SK-N-SH (cell line): ENCODE data around the gene ZBTB46. TPM values are rescaled to one million over a fixed set of nuclear protein-coding genes. Genes with fewer than 3 reads are reported as not detected.

Experiments used
- CTCF ChIA-PET: fragments of 300-600, 350-600 bp; formaldehyde crosslinking; extraction: SDS; loops from one replicate; lab custom pipeline; 2021; lab: Yijun Ruan, JAX
- POLR2A ChIA-PET: fragments of 350-600 bp; sonication (Branson Sonifier 250); formaldehyde crosslinking; extraction: SDS; loops from one replicate; lab custom pipeline; 2020; ENCODE audit warnings: antibody characterized with exemption, inconsistent platforms; lab: Yijun Ruan, JAX
- DNase-seq: peaks from one replicate; pipeline ENCODE4 v3.0.0; 2012
- H2AFZ ChIP-seq: fragments of 200-600 bp; sonication (generic); 2 replicates; pipeline ENCODE4 v1.8.1; 2016; ENCODE audit warnings: antibody characterized with exemption, mild to moderate bottlenecking, low read depth
- H3F3A ChIP-seq: fragments of 200-600 bp; sonication (generic); replicated peaks from 2 replicates; pipeline ENCODE3; 2016; ENCODE audit warnings: antibody characterized with exemption, mild to moderate bottlenecking; ENCODE audit not compliant: insufficient read depth
- H3K27ac ChIP-seq, 2 experiments: fragments of 200-500 bp in 1 of 2; fragments of 200-600 bp in 1 of 2; sonication (Bioruptor generic) in 1 of 2; sonication (generic), shearing (Covaris generic) in 1 of 2; 2 replicates each; pipeline versions ENCODE4 v1.5.1 to v1.6.1; 2014 to 2016; ENCODE audit warnings: low read depth in 2 of 2, inconsistent platforms in 1 of 2, low read length in 1 of 2, mild to moderate bottlenecking in 1 of 2, mixed read lengths in 1 of 2
- H3K27me3 ChIP-seq: fragments of 200-600 bp; sonication (generic), shearing (Covaris generic); 2 replicates; pipeline ENCODE4 v1.6.1; 2016; ENCODE audit warnings: mixed run types; ENCODE audit not compliant: insufficient read depth
- H3K36me3 ChIP-seq, 2 experiments: fragments of 200-500 bp in 1 of 2; fragments of 200-600 bp in 1 of 2; sonication (Bioruptor generic) in 1 of 2; sonication (generic) in 1 of 2; replicated peaks in 1 of 2; 2 replicates each; pipeline versions ENCODE3 to v1.5.1; 2014 to 2016; ENCODE audit warnings: low read length in 1 of 2, mild to moderate bottlenecking in 1 of 2; ENCODE audit not compliant: insufficient read depth in 2 of 2, control insufficient read depth in 1 of 2
- H3K4me1 ChIP-seq, 2 experiments: fragments of 200-500 bp in 1 of 2; fragments of 200-600 bp in 1 of 2; sonication (Bioruptor generic) in 1 of 2; sonication (generic), shearing (Covaris generic) in 1 of 2; 2 replicates each; pipeline versions ENCODE4 v1.5.1 to v1.6.1; 2014 to 2016; ENCODE audit warnings: low read depth in 1 of 2, low read length in 1 of 2, mixed run types in 1 of 2; ENCODE audit not compliant: insufficient read depth in 2 of 2, control insufficient read depth in 1 of 2
- H3K4me2 ChIP-seq: fragments of 200-600 bp; sonication (generic), shearing (Covaris generic); 2 replicates; pipeline ENCODE4 v1.6.1; 2017; ENCODE audit warnings: mixed run types
- H3K4me3 ChIP-seq, 2 experiments: fragments of 200-500 bp in 1 of 2; fragments of 200-600 bp in 1 of 2; sonication (Bioruptor generic) in 1 of 2; sonication (generic), shearing (Covaris generic) in 1 of 2; 2 replicates each; pipeline versions ENCODE4 v1.5.1 to v1.8.1; 2014 to 2016; ENCODE audit warnings: low read depth in 2 of 2, inconsistent platforms in 1 of 2, low read length in 1 of 2, mild to moderate bottlenecking in 1 of 2, mixed read lengths in 1 of 2, moderate library complexity in 1 of 2
- H3K79me2 ChIP-seq: fragments of 200-600 bp; sonication (generic); 2 replicates; pipeline ENCODE4 v1.8.1; 2017; ENCODE audit warnings: mild to moderate bottlenecking; ENCODE audit not compliant: insufficient read depth
- H3K9ac ChIP-seq: fragments of 200-600 bp; sonication (generic); 2 replicates; pipeline ENCODE4 v1.6.1; 2017; ENCODE audit warnings: mixed run types
- H3K9me2 ChIP-seq: fragments of 200-600 bp; sonication (generic); 2 replicates; pipeline ENCODE4 v1.6.1; 2017; ENCODE audit warnings: mixed run types
- H3K9me3 ChIP-seq: fragments of 200-600 bp; sonication (generic); 2 replicates; pipeline ENCODE4 v1.6.1; 2017; ENCODE audit warnings: mixed run types, mild to moderate bottlenecking, moderate library complexity
- H4K20me1 ChIP-seq: fragments of 200-600 bp; sonication (generic); 2 replicates; pipeline ENCODE4 v1.6.1; 2017; ENCODE audit warnings: mild to moderate bottlenecking, mixed run types; ENCODE audit not compliant: insufficient read depth
- CHD2 ChIP-seq: fragments of 150-350 bp; IDR thresholded peaks from 2 replicates; pipeline ENCODE4 v1.6.1; 2018; ENCODE audit warnings: low read length; ENCODE audit not compliant: partially characterized antibody
- ELF1 ChIP-seq: IDR thresholded peaks from 2 replicates; pipeline ENCODE4 v1.4.0; 2012
- EP300 ChIP-seq, 2 experiments: IDR thresholded peaks; 2 replicates each; pipeline versions ENCODE4 v1.4.0 to v1.6.1; 2012; ENCODE audit warnings: borderline replicate concordance in 1 of 2, low read depth in 1 of 2, low read length in 1 of 2
- FOXM1 ChIP-seq: IDR thresholded peaks from 2 replicates; pipeline ENCODE4 v1.4.0; 2012; ENCODE audit warnings: low read depth, mild to moderate bottlenecking
- GATA2 ChIP-seq: sonication (generic); formaldehyde crosslinking; IDR thresholded peaks from 2 replicates; pipeline ENCODE4 v1.5.0; 2020; ENCODE audit warnings: mild to moderate bottlenecking, missing genetic modification reagents
- IRF3 ChIP-seq: fragments of 150-350 bp; IDR thresholded peaks from 2 replicates; pipeline ENCODE4 v1.6.1; 2016; ENCODE audit warnings: mild to moderate bottlenecking, low read depth, low read length
- JUND ChIP-seq: IDR thresholded peaks from 2 replicates; pipeline ENCODE4 v1.4.0; 2012
- MXI1 ChIP-seq: IDR thresholded peaks from 2 replicates; pipeline ENCODE4 v1.6.1; 2012; ENCODE audit warnings: mild to moderate bottlenecking, low read depth, low read length, improper control_type of control experiment
- NRF1 ChIP-seq: IDR thresholded peaks from 2 replicates; pipeline ENCODE4 v1.6.1; 2012; ENCODE audit warnings: low read depth, mild to moderate bottlenecking, low read length
- REST ChIP-seq: IDR thresholded peaks from 2 replicates; pipeline ENCODE4 v1.6.1; 2012; ENCODE audit warnings: mild to moderate bottlenecking, low read depth, low read length, moderate library complexity
- TAF1 ChIP-seq: IDR thresholded peaks from 2 replicates; pipeline ENCODE4 v1.6.1; 2012; ENCODE audit warnings: low read depth, mild to moderate bottlenecking, low read length, moderate library complexity, borderline replicate concordance
- TCF12 ChIP-seq: IDR thresholded peaks from 2 replicates; pipeline ENCODE4 v1.4.0; 2012
- USF2 ChIP-seq: fragments of 150-350 bp; IDR thresholded peaks from 2 replicates; pipeline ENCODE4 v1.6.1; 2017; ENCODE audit warnings: antibody characterized with exemption, low read length, low read depth, borderline replicate concordance
- ZBTB33 ChIP-seq: IDR thresholded peaks from 2 replicates; pipeline ENCODE4 v1.4.0; 2012; ENCODE audit warnings: low read depth, borderline replicate concordance
- WGBS: methylation state at CpG from one replicate; pipeline ENCODE4 v1.1.6; 2017; ENCODE audit warnings: low lambda C conversion rate; 5-methylcytosine and 5-hydroxymethylcytosine counted together
- polyA plus RNA-seq, 3 experiments: library from polyadenylated mRNA; depleted of rRNA; stranded (reverse); fragments of >200 nt; gene quantifications; 2 replicates each; pipeline ENCODE4 v1.2.3, GENCODE V29; 2012

Gene ZBTB46
- polyA plus RNA-seq, 1 of the 3 experiments (the other 2 are of a cell fraction), result 0.15 TPM

- Histone ChIP-seq H3F3A (no peaks in the 10 kb centered on the region), H3K9me2 (no peaks in the 10 kb centered on the region), H3K27ac (no peak overlapping the region), H4K20me1 (no peaks in the 10 kb centered on the region), H3K4me1 (no peaks in the 10 kb centered on the region), H3K9me3 (no peaks in the 10 kb centered on the region), H3K9ac (no peak overlapping the region), H3K4me3 (no peak overlapping the region), H2AFZ (no peak overlapping the region), H3K79me2 (no peaks in the 10 kb centered on the region), H3K36me3 (no peaks in the 10 kb centered on the region), H3K4me2 (no peak overlapping the region), H3K27me3 (no peaks in the 10 kb centered on the region)
- ChIA-PET POLR2A (no interaction called here), CTCF (interaction anchor here (1.6 to 5.5 kb wide), 2 partner anchors 11 to 16 kb away, joined by 3 to 42 read pairs; no protein-coding TSS in a partner anchor)
- TF ChIP-seq ZBTB33 (no peak), IRF3 (no peak), EP300 (IDR thresholded peaks at IDR 0.05; ENCODE audit: borderline replicate concordance in 1 of 2, low read depth in 1 of 2, low read length in 1 of 2) (no peak), JUND (no peak), TAF1 (no peak), ELF1 (no peak), TCF12 (no peak)
- WGBS, result 76% methylated on average over 17 of the region's 23 CpGs
- no peak for DNase-seq
Observed at GRCh38 chr20:63791497-63792156, 39.4 kb downstream of the ZBTB46 start.

GRCh38 chr20:63790572-63791168 lies 40.4 kb downstream of the ZBTB46 start:
- Histone ChIP-seq H4K20me1 (no peaks in the 10 kb centered on the region), H3K9me3 (no peaks in the 10 kb centered on the region), H3K79me2 (no peaks in the 10 kb centered on the region), H3K4me2 (no peak overlapping the region), H3K9ac (no peak overlapping the region), H3K4me3 (no peak overlapping the region), H3K27ac (no peak overlapping the region), H3F3A (no peaks in the 10 kb centered on the region), H2AFZ (no peak overlapping the region), H3K27me3 (no peaks in the 10 kb centered on the region), H3K4me1 (no peaks in the 10 kb centered on the region), H3K9me2 (no peaks in the 10 kb centered on the region), H3K36me3 (no peaks in the 10 kb centered on the region)
- ChIA-PET CTCF (interaction anchor here (1.4 to 5.5 kb wide), 4 partner anchors 10 to 183 kb away, joined by 3 to 42 read pairs (median 8); no protein-coding TSS in a partner anchor), POLR2A (no interaction called here)
- DNase-seq, result no peak
- 88% methylated on average over 28 of the region's 37 CpGs for WGBS
- TF ChIP-seq USF2 (no peak), CHD2 (no peak), GATA2 (no peak), FOXM1 (no peak), REST (no peak), MXI1 (no peak), EP300 (IDR thresholded peaks at IDR 0.05; ENCODE audit: borderline replicate concordance in 1 of 2, low read depth in 1 of 2, low read length in 1 of 2) (no peak), NRF1 (no peak), ZBTB33 (no peak)
